DLD1 (cell line): ENCODE data around the gene MAPKAPK2.
"Not testable (repeated sequence)": the region's sequence is repeated elsewhere in the genome, so short reads cannot be mapped to it uniquely, and the experiment has no call there.

Experiments
- in situ Hi-C: cut with HindIII; loops from 2 replicates; pipeline ENCODE4 v1.10.0; 2017; ENCODE audit warnings: low sequenced_read_pairs

The MAPKAPK2 gene

DNA sequence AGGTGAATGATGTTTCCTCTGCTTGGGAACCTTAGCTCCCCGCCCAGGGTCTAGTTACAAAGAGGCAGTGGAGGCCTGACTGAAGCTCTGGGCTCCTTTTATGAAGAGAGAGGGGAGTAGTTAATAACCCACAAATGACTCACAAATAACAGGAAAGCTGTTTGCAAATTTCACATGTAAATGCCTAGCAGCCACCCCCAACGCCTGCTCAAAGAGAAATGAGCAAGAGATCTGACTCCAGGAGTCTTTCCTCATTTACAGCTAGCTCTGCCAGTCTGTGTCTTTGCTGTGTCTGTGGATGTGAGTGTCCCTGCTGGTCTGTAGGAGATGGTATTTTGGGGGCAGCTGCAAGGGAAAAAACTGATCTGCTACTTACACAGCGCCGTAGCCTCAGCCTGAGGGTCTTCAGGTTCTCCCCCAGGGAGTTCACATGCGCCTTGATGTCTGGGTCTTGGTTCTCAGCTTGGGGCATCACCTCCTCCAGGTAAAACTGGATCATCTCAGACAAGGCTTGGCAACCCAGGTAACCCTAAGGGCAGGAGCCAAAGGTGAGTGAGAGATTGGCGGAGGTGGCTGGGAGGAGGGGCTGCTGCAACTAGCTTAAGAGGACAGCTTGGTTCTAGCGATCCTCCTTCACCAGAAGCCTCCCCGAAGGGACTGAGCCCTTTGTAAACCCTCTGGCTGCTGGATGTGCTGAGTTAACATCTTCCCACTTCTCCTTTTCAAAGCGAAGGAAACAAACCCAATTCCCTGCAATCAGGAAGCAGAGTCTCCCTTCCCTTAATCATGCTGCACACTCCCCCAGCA, 86.0 kb downstream of the MAPKAPK2 start, which contains the start of gene IL19:
Gene IL19, plus strand, starts transcription at position 243 of the 807 bp plus-strand sequence. CDS start 65,890 bp downstream, outside the sequence.
- in situ Hi-C loops: no loop called here

DNA sequence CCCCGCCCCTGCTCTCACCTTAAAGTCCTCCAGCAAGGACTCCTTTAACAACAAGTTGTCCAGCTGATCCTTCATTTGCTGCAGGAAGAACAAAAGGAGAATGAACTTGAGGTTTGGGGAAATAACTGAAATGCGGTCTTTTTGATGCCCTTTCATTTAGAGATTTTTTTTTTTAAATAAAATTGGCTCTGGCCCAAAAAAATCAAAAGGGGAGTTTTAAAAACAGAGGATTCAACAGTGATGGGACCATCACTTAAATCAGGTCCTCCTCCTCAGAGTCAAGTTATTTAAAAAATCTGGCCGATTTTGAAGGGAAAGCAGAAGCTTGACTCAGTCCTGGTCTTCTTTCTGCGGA, 86.6 kb downstream of the MAPKAPK2 start:
- in situ Hi-C loops: no loop called here

DNA sequence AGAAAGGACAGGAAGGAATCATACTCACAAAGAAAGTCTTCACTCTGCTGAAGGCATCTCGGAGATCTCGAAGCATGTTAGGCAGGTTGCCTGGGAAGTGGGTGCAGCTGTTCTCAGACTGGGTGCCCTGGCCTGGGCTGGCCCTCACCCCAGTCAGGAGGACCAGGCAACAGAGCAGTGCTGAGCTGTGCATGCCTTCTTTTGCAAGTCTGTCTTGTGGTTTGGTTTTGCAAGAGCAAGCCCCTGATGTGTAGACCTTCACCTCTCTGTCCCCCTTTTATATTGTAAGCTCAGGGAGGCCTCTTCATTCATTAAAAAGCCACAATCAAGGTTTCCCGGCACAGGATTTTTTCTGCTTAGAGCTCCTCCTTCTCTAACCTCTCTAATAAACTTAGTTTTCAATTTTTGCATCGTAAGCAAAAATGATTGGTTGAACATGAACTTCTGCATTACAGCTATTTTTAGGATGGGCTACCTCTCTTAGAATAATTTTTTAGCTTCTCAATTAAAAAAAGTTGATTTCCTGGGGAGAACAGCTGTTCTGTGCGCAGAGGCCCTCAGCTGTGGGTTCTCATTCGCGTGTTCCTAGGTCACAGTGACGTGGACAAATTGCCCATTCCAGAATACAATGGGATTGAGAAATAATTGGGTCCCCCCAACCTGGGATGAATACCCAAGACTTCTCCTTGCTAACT, 87.7 kb downstream of the MAPKAPK2 start, which contains the start of gene IL10:
Gene IL10, minus strand, starts transcription at position 252 of the 695 bp plus-strand sequence. Its CDS starts 59 bp downstream, at position 193.
- in situ Hi-C loops: no loop called here

DNA sequence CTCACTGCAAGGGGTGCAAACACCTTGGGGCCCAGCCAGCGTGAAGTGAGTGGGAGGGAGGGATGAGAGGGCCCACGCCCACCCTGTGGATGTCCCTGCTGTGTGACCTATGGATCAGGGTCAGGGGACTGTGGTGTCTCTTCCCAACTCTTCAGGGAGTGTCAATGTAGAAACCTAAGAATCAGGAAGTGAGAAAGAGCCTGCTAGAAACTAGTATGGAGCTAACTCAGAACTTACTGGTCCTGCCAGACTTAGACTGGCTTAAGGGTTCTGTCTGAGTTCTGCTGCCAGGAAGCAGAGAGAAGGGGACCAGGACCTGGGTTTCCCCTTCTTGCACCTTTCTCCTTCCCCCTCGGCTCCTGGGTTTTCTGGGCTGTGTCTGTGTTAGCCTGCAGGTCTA, 89.4 kb downstream of the MAPKAPK2 start:
- in situ Hi-C loops: no loop called here

DNA sequence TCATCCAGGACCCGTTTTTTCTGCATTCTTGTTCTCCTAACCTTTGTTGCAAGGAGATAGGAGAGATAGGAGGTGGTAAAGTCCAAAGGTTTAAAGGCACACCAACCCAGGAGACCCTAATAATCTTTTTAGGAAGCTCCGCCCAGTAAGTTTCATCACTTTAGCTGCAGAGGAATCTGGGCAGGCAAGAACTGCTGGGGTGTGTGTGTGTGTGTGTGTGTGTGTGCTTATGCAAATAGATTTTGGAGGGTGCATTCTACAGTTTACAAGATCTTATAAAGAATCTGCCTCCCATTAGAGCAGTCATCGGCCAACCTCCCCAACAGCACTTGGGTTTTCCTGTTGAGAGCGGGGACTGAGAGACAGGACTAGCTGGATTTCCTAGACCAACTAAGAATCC, 91.5 kb downstream of the MAPKAPK2 start:
- in situ Hi-C loops: no loop called here

DNA sequence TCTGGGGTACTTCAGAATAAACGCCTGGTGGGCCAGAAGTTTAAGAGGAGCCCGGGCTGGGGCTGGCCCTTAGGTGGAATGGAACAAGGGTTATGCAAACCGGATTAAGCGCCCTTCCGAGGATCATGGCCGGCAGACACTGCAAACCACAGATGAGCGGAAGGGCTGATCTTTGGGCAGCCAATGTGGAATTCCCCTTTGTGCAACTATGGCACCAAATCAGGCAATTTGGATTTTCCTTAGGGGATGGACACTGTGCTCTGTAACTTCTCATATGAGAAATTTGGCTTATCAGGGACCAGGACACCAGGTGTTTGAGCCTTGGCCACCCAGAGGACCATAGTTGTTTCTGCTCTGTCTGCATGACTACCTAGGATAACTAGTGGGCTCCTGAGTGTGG, 93.3 kb downstream of the MAPKAPK2 start:
- in situ Hi-C loops: no loop called here

DNA sequence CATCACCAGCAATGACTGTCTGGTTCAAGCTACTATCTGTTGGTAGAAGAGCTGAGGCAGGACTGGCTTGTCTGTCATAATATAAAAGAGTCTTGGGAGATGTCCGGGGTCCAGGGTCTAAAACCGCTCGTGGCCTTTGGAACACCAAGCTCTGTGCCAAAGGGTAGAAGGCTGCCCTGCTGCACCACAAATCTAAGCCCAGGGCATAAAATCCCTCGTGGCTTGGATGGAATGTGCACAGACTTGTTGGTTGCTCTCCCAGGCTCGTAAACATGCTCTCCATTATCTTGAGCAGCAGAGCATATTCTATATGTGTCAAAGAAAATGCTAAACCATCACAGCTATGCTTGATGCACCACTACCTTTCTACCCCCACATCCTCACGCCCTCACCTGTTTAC, 94.2 kb downstream of the MAPKAPK2 start:
- in situ Hi-C loops: not testable (repeated sequence)

DNA sequence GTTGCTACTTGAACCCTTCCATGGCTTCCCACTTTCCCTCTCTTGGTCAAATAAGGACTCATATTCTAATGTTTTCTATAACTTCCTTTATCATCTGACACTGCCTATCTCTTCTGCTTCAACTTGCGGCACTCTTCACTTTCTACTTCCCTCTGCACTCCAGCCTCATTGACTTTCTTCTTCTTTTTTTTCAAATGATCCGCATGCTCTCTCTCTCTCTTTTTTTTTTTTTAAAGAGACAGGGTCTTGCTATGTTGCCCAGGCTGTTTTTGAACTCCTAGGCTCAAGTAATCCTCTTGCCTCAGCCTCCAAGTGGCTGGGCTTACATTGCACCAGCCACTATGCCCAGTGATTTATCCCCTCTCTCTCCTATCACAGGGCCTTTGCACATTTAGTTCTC, 94.9 kb downstream of the MAPKAPK2 start:
- in situ Hi-C loops: no loop called here

DNA sequence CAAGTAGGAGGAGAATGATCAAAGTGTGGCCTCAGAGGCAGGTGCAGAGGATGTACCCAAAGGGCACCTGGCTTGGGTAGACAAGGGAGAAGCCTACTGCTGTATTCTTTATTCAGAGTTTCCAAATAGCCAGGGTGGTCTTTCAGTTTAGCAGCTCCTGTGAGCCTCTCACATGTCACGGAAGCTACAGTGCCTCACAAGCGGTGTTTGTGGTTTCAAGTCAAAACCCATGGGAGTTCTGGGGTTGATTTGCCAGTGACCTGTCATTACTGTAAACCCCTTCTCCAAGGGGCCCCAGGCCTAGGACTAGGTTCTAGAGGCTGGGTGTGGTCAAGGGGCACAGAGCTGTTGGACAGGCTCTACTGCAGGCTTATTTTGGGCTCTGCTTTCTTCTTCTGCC, 97.7 kb downstream of the MAPKAPK2 start:
- in situ Hi-C loops: no loop called here

DNA sequence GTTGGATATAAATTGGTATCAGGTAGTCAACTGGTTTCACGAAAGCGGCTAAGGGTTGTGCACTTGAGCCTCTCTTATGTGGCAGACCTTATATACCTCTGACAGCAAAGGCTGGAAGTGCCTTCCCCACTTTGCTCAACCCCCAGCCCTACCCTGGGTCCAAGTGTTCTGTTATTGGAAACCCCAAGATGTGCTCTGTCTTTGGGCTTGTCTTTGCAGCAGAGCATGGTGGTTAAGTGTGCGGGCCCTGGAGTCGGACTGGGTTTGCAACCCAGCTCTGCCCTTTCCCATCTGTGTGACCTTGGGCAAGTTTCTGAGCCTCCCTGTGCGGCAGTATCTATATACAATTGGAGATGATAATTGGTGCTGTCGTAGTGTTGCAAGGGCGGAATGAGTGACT, 98.8 kb downstream of the MAPKAPK2 start:
- in situ Hi-C loops: no loop called here
